Dermis blood vessel endothelial cell (primary cell): Measurements from ENCODE around the gene PDE4B. TPM values are rescaled to one million over a fixed set of nuclear protein-coding genes. Genes with fewer than 3 reads are reported as not detected.

ENCODE experiments used
- DNase-seq: peaks from one replicate; pipeline ENCODE4 v3.0.0; 2010
- total RNA-seq: library from RNA; depleted of rRNA; stranded (reverse); fragments of >200 nt; gene quantifications from 2 replicates; pipeline ENCODE4 v1.2.3, GENCODE V29; 2014

The PDE4B gene
- total RNA-seq, 1 donor from 2014 or later, result 156 TPM

- no peak for DNase-seq
Observed at GRCh38 chr1:66245691-66246090, 453.0 kb downstream of the PDE4B start.

GRCh38 chr1:66246351-66247269 is 453.9 kb downstream of the PDE4B start:
- no peak for DNase-seq

GRCh38 chr1:66247415-66248208 is 454.9 kb downstream of the PDE4B start:
- no peak for DNase-seq

- DNase-seq, result no peak
Observed at GRCh38 chr1:66248257-66248656, 455.6 kb downstream of the PDE4B start.

- DNase-seq, result no peak
Observed at GRCh38 chr1:66248746-66249145, 456.1 kb downstream of the PDE4B start.

GRCh38 chr1:66250075-66250474 is 457.4 kb downstream of the PDE4B start:
- no peak for DNase-seq

GRCh38 chr1:66250478-66250877 is 457.8 kb downstream of the PDE4B start:
- no peak for DNase-seq

GRCh38 chr1:66251546-66251945 is 458.9 kb downstream of the PDE4B start:
- DNase-seq, result no peak

- peak; percentile 87 for DNase-seq
Observed at GRCh38 chr1:66253330-66253921, 460.7 kb downstream of the PDE4B start.

- no peak for DNase-seq
Observed at GRCh38 chr1:66254785-66255184, 462.1 kb downstream of the PDE4B start.

GRCh38 chr1:66256629-66257572 is 464.2 kb downstream of the PDE4B start:
- no peak for DNase-seq

GRCh38 chr1:66258404-66259105 is 465.9 kb downstream of the PDE4B start:
- no peak for DNase-seq

GRCh38 chr1:66261364-66261763 is 468.7 kb downstream of the PDE4B start:
- no peak for DNase-seq

- peak; percentile 67 for DNase-seq
Observed at GRCh38 chr1:66262208-66262963, 469.7 kb downstream of the PDE4B start.

GRCh38 chr1:66265268-66265667 is 472.6 kb downstream of the PDE4B start:
- DNase-seq, result peak; percentile 56

GRCh38 chr1:66265796-66266195 is 473.1 kb downstream of the PDE4B start:
- DNase-seq, result peak; percentile 92

GRCh38 chr1:66266350-66266749 is 473.7 kb downstream of the PDE4B start:
- DNase-seq, result peak; percentile 54

- DNase-seq, result peak; percentile 59
Observed at GRCh38 chr1:66266756-66267155, 474.1 kb downstream of the PDE4B start.

GRCh38 chr1:66267201-66267940 is 474.7 kb downstream of the PDE4B start:
- DNase-seq, result peak; percentile 62

- DNase-seq, result no peak
Observed at GRCh38 chr1:66269222-66269621, 476.5 kb downstream of the PDE4B start.
